HepG2 (cell line): Measurements from ENCODE around the gene ARAP1. TPM values are rescaled to one million over a fixed set of nuclear protein-coding genes. Genes with fewer than 3 reads are reported as not detected.
A peak's percentile ranks its signal among the peaks of the same experiment; 100 is the strongest.

Experiments
- CREM ChIP-seq, 2 experiments: sonication (generic) in 1 of 2; formaldehyde crosslinking in 1 of 2; IDR thresholded peaks; 2 replicates each; pipeline versions ENCODE4 v1.4.0 to v1.6.1; 2016 to 2020; ENCODE audit warnings: antibody characterized with exemption in 1 of 2, mild to moderate bottlenecking in 1 of 2, missing genetic modification reagents in 1 of 2
- E2F5 ChIP-seq: sonication (generic); formaldehyde crosslinking; conservative IDR thresholded peaks from 2 replicates; pipeline ENCODE4 v1.4.0; 2020; ENCODE audit warnings: missing genetic modification reagents
- ELF4 ChIP-seq: sonication (generic); formaldehyde crosslinking; IDR thresholded peaks from 2 replicates; pipeline ENCODE4 v1.5.0; 2020; ENCODE audit warnings: missing genetic modification reagents, mild to moderate bottlenecking, moderate library complexity, borderline replicate concordance
- GPN1 ChIP-seq: sonication (generic); formaldehyde crosslinking; IDR thresholded peaks from 2 replicates; pipeline ENCODE4 v1.5.1; 2020; ENCODE audit warnings: missing genetic modification reagents, borderline replicate concordance
- HNRNPH1 ChIP-seq: fragments of 200-400 bp; formaldehyde crosslinking; optimal IDR thresholded peaks from 2 replicates; pipeline ENCODE3; 2017; ENCODE audit warnings: mild to moderate bottlenecking, low read depth, low read length
- HOXA7 ChIP-seq: sonication (generic); formaldehyde crosslinking; IDR thresholded peaks from 2 replicates; pipeline ENCODE4 v1.8.1; 2022; ENCODE audit warnings: mild to moderate bottlenecking, missing genetic modification reagents, moderate library complexity
- JUN ChIP-seq: sonication (generic); formaldehyde crosslinking; IDR thresholded peaks from 2 replicates; pipeline ENCODE4 v1.4.0; 2020; ENCODE audit warnings: mild to moderate bottlenecking, missing genetic modification reagents
- MATR3 ChIP-seq: sonication (generic); formaldehyde crosslinking; IDR thresholded peaks from 2 replicates; pipeline ENCODE4 v1.4.0; 2020; ENCODE audit warnings: missing genetic modification reagents
- NR3C1 ChIP-seq: sonication (generic); formaldehyde crosslinking; IDR thresholded peaks from 2 replicates; pipeline ENCODE4 v1.4.0; 2020; ENCODE audit warnings: missing genetic modification reagents
- RCOR2 ChIP-seq: IDR thresholded peaks from 2 replicates; pipeline ENCODE4 v1.6.1; 2016; ENCODE audit warnings: missing biosample characterization, missing genetic modification reagents
- SIX1 ChIP-seq: sonication (generic); formaldehyde crosslinking; IDR thresholded peaks from 2 replicates; pipeline ENCODE4 v1.4.0; 2020; ENCODE audit warnings: missing genetic modification reagents, borderline replicate concordance
- SUZ12 ChIP-seq: fragments of 150-350 bp; IDR thresholded peaks from 2 replicates; pipeline ENCODE4 v1.6.1; 2014; ENCODE audit warnings: low read depth, low read length
- ZFP41 ChIP-seq: sonication (generic); formaldehyde crosslinking; IDR thresholded peaks from 2 replicates; pipeline ENCODE4 v1.4.0; 2020; ENCODE audit warnings: mild to moderate bottlenecking, missing genetic modification reagents, borderline replicate concordance
- ZNF101 ChIP-seq: sonication (generic); formaldehyde crosslinking; IDR thresholded peaks from 2 replicates; pipeline ENCODE4 v1.4.0; 2020; ENCODE audit warnings: mild to moderate bottlenecking, low read depth, missing genetic modification reagents, borderline replicate concordance
- ZNF414 ChIP-seq: sonication (generic); formaldehyde crosslinking; IDR thresholded peaks from 2 replicates; pipeline ENCODE4 v1.5.0; 2020; ENCODE audit warnings: missing genetic modification reagents
- ZNF530 ChIP-seq: sonication (generic); formaldehyde crosslinking; IDR thresholded peaks from 2 replicates; pipeline ENCODE4 v1.5.0; 2020; ENCODE audit warnings: low read depth, mild to moderate bottlenecking, missing genetic modification reagents
- ZNF589 ChIP-seq: sonication (generic); formaldehyde crosslinking; conservative IDR thresholded peaks from 2 replicates; pipeline ENCODE4 v1.8.0; 2022; ENCODE audit warnings: mild to moderate bottlenecking, moderate library complexity, missing genetic modification reagents
- ZNF766 ChIP-seq: sonication (generic); formaldehyde crosslinking; IDR thresholded peaks from 2 replicates; pipeline ENCODE4 v1.5.0; 2020; ENCODE audit warnings: missing genetic modification reagents, borderline replicate concordance
- ZNF776 ChIP-seq: sonication (generic); formaldehyde crosslinking; IDR thresholded peaks from 2 replicates; pipeline ENCODE4 v1.4.0; 2020; ENCODE audit warnings: mild to moderate bottlenecking, missing genetic modification reagents
- polyA plus RNA-seq, 8 experiments: library from polyadenylated mRNA; depleted of rRNA in 3 of 8; stranded (reverse) in 7 of 8; unstranded in 1 of 8; fragments of >200 nt; fragmentation: Illumina TruSeq in 4 of 8; extraction: Trizol in 4 of 8; gene quantifications; 2 replicates each; pipeline versions ENCODE4 v1.2.1 to v1.2.3, GENCODE V29; 2011 to 2016; ENCODE audit warnings: low read depth in 4 of 8, missing spikeins in 1 of 8, mixed read lengths in 1 of 8; ENCODE audit not compliant: insufficient read depth in 1 of 8
- total RNA-seq, 5 experiments: library from RNA; depleted of rRNA; stranded (reverse); fragments of >200 nt; fragmentation: Illumina TruSeq; extraction: Trizol; gene quantifications; 2 replicates each; pipeline ENCODE4 v1.2.3, GENCODE V29; 2016; ENCODE audit warnings: low read depth in 1 of 5
- TF ChIP-seq, protein P1 (sequence below): sonication (generic); formaldehyde crosslinking; IDR thresholded peaks from 2 replicates; pipeline ENCODE4 v1.4.0; 2020; ENCODE audit warnings: missing genetic modification reagents
- TF ChIP-seq, protein P2 (sequence below): sonication (generic); formaldehyde crosslinking; IDR thresholded peaks from 2 replicates; pipeline ENCODE4 v1.4.0; 2020; ENCODE audit warnings: mild to moderate bottlenecking, missing genetic modification reagents

Gene ARAP1
- total and polyA plus RNA-seq, 2 of the 13 experiments (the other 11 are each of a cell fraction or from before 2014, with no cell fraction given), result 43.2 to 55.5 TPM

DNA sequence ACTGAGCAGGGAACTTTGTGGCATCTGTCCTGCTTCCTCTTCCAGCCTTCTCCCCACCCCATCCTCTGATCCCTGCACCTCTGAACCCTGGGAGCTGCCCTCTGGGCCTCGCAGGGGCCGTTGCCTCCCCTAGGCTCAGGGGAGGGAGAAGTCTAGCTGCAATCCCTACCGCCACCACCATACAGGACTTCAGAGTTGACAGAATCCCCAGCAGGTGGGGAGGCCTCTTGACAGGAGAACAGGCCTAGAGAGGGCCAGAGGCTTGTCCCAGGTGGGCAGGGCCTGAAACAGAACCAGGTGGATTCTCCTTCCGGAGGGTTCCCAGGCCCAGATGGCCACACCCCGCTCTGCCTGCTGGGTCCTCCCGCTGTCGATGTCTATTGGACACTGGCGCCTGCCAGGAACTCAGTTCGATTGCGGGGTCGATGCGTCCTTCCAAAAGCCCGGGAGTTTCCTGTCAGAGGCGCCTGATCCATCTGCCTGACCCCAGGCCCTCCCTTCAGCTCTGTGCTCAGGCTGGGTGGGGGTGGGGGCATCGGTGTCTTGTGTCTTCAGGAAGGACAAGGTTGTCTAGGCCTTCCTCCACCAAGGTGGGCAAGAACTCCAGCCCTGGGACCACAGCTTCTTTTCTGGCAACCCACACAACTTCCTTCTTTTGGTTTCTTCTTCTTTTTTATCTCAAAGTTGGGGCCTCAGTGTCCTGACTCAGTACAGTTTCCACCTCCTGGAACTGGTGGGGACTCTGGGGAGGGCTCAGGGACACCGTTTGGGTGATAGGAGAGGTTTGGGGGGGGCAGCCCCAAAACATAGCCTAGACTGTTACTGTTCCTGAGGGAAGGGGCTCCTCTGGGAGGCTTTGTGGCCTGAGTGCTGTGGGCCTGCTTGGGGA is 35.3 kb upstream of the ARAP1 start (continued):
- TF ChIP-seq ZNF530 (CRISPR knock-in tag), result no peak
- TF ChIP-seq E2F5 (CRISPR knock-in tag), result no peak
- no peak for TF ChIP-seq SUZ12
- TF ChIP-seq MATR3 (CRISPR knock-in tag), result no peak
- TF ChIP-seq ZNF589, result no peak
- no peak for TF ChIP-seq GPN1 (CRISPR knock-in tag)
- TF ChIP-seq JUN, result 0 out of 2 replicates have a peak, but pooled peaks have one; percentile 49
- no peak for TF ChIP-seq ELF4
- peak; percentile 45; the same call in 1 of the 2 replicates for TF ChIP-seq RCOR2
- TF ChIP-seq ZNF766 (CRISPR knock-in tag), result no peak
- no peak for TF ChIP-seq HNRNPH1
- no peak for TF ChIP-seq ZNF414
- no peak for TF ChIP-seq NR3C1 (CRISPR knock-in tag)
- TF ChIP-seq CREM (IDR thresholded peaks at IDR 0.05), result peak; percentile 52; the same call in 1 of the 2 replicates
- no peak for TF ChIP-seq CREM (CRISPR knock-in tag; IDR thresholded peaks at IDR 0.05)
- TF ChIP-seq ZNF101 (CRISPR knock-in tag), result 0 out of 2 replicates have a peak, but pooled peaks have one; percentile 56
- no peak for TF ChIP-seq SIX1
- no peak for TF ChIP-seq HOXA7
- TF ChIP-seq ZNF776 (CRISPR knock-in tag), result no peak
- no peak for TF ChIP-seq ZFP41
- TF ChIP-seq, protein P1, sequence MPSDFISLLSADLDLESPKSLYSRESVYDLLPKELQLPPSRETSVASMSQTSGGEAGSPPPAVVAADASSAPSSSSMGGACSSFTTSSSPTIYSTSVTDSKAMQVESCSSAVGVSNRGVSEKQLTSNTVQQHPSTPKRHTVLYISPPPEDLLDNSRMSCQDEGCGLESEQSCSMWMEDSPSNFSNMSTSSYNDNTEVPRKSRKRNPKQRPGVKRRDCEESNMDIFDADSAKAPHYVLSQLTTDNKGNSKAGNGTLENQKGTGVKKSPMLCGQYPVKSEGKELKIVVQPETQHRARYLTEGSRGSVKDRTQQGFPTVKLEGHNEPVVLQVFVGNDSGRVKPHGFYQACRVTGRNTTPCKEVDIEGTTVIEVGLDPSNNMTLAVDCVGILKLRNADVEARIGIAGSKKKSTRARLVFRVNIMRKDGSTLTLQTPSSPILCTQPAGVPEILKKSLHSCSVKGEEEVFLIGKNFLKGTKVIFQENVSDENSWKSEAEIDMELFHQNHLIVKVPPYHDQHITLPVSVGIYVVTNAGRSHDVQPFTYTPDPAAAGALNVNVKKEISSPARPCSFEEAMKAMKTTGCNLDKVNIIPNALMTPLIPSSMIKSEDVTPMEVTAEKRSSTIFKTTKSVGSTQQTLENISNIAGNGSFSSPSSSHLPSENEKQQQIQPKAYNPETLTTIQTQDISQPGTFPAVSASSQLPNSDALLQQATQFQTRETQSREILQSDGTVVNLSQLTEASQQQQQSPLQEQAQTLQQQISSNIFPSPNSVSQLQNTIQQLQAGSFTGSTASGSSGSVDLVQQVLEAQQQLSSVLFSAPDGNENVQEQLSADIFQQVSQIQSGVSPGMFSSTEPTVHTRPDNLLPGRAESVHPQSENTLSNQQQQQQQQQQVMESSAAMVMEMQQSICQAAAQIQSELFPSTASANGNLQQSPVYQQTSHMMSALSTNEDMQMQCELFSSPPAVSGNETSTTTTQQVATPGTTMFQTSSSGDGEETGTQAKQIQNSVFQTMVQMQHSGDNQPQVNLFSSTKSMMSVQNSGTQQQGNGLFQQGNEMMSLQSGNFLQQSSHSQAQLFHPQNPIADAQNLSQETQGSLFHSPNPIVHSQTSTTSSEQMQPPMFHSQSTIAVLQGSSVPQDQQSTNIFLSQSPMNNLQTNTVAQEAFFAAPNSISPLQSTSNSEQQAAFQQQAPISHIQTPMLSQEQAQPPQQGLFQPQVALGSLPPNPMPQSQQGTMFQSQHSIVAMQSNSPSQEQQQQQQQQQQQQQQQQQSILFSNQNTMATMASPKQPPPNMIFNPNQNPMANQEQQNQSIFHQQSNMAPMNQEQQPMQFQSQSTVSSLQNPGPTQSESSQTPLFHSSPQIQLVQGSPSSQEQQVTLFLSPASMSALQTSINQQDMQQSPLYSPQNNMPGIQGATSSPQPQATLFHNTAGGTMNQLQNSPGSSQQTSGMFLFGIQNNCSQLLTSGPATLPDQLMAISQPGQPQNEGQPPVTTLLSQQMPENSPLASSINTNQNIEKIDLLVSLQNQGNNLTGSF (CRISPR knock-in tag), result no peak
- TF ChIP-seq, protein P2, sequence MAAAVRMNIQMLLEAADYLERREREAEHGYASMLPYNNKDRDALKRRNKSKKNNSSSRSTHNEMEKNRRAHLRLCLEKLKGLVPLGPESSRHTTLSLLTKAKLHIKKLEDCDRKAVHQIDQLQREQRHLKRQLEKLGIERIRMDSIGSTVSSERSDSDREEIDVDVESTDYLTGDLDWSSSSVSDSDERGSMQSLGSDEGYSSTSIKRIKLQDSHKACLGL, result no peak
